GM19238 (cell line): ENCODE data around the gene ELL2.
A peak's percentile ranks its signal among the peaks of the same experiment; 100 is the strongest.
"Not testable (repeated sequence)": the region's sequence is repeated elsewhere in the genome, so short reads cannot be mapped to it uniquely, and the experiment has no call there.

Experiments used
- DNase-seq: peaks from one replicate; pipeline ENCODE4 v3.0.0; 2011; ENCODE audit warnings: low spot score; ENCODE audit not compliant: insufficient read length

The ELL2 gene

GRCh38 chr5:95931079-95931833 is 30.4 kb downstream of the ELL2 start:
- DNase-seq = no peak

DNA sequence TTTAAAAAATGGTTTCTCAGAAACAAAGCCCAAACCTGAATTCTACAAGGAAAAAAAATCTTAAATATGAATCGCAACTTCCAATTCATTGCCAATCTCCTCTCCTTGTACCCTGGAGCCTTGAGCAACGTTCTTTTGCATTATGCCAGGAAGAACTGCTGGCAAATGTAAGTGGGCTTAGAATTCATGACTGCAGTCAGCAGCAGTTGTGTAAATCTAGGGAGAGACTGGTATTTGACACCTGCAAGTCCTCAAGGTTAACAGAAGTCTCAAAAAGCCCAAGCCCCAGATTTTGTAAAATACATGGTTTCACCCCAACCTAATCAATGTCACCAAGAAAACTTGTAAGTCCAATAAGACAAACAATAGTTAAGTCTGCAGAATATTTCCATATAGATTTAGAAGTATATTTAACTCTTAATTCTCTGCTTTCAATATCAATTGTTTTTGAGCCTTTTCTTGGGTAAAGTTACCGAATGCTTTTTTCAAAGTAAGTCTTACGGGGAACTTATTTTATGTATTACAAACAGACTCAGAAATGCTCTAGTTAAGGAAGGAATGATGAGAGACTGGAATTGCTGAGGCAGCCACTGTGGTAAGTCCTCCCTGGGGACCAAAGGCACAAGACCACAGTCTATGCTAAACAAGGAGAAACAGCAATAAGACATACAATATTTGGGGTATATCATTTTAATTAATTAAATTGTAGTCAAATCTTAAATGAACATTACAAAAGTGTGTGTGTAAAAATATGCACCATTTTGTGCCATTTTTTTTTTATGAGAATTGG is 31.3 kb downstream of the ELL2 start:
- no peak for DNase-seq

DNA sequence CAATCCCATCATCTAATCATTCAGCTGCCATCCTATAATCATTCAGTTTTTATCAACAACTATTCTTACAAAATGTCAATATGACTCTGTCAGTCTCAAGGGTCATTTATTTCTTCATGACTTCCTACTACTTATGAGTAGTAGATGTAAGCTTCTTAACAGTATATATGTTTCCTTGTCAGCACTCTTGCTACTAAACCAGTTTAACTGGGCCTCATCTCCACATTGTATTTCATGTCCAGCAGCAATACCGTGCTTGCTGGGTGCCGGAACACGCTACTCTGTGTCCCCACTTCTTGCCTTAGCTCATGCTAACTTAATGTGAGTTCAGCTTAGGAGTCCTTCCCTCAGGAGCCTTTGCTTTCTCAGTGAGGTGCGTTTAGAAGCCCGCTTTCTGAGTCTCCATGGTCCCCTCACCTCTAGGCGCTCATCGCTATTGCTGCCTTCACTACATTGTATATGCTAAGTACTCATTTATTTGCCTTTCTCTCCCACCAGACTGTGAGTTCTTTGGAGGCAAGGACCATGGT is 32.9 kb downstream of the ELL2 start:
- no peak for DNase-seq

- DNase-seq = no peak
Measured at GRCh38 chr5:95927927-95928723, 33.5 kb downstream of the ELL2 start.

- DNase-seq = not testable (repeated sequence)
Measured at GRCh38 chr5:95927300-95927699, 34.4 kb downstream of the ELL2 start.

- peak; percentile 5 for DNase-seq
Measured at GRCh38 chr5:95925939-95926338, 35.7 kb downstream of the ELL2 start.

- DNase-seq = no peak
Measured at GRCh38 chr5:95925378-95925744, 36.3 kb downstream of the ELL2 start.

- no peak for DNase-seq
Measured at GRCh38 chr5:95924720-95925377, 36.8 kb downstream of the ELL2 start.

DNA sequence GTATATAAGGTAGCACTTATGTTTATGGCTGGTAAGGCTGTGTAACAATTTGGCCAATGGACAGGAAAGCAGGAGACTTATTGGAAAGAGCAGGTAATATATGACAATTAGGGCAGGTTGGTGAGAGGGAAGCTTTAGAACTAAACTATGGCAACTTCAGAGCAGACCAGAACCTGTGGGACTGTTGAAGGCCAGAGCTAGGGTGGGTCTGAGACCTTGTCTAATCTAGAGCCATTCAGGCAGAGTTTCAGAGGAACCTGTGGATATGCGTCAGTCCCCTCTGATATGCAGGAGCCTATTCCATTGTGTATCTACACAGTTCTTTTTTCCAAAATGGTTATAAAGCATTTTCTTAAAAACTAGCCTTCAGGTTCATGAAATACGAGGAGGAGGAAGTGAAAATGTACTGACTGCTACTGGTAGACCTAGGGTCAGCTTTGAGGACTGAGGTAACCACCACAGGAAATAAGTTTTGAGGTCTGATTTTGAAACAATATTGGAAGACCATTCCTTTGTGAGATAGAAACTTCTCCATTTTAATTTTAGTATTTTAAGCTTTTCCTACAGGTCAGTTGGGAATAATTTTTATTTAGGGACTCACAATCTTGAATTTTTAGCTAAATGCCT is 37.6 kb downstream of the ELL2 start:
- DNase-seq = no peak

- no peak for DNase-seq
Measured at GRCh38 chr5:95922798-95923197, 38.9 kb downstream of the ELL2 start.

DNA sequence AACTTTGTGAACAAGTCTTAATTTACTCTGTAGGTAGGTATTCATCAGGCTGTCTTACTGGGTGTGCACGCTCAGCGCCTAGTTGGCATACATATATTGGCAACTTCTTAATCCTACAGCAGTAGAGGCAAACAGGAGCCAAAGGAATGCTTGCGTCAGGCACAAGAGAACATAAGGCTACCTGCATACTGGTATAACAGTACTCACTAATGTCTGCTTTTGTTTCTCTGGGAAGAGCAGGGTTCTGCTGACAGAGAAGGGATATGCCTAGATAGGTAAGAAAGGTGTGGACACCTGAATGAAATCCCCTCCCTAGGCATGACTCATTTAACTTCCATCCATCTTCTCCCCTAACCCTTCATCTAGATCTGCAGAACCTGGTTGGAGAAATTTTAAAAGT is 40.1 kb downstream of the ELL2 start:
- DNase-seq = no peak

DNA sequence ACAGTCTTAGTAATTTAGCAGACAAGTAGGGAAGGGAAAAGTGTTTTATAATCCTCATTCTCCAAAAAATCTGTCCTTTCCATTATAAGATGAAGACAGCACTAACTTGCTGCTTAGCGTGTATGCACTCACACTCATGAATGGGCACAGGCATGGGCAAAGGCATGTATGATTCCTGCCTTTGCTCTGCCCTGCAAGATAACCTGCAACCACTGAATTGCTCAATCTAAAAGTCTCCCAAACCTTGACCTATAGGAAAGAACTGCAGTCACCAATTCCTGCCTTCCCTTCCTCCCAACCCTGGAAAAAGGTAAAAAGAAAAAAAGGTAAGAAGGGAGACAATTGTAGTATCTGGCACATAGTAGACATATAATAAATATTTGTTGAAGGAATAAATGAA is 40.8 kb downstream of the ELL2 start:
- DNase-seq = no peak

DNA sequence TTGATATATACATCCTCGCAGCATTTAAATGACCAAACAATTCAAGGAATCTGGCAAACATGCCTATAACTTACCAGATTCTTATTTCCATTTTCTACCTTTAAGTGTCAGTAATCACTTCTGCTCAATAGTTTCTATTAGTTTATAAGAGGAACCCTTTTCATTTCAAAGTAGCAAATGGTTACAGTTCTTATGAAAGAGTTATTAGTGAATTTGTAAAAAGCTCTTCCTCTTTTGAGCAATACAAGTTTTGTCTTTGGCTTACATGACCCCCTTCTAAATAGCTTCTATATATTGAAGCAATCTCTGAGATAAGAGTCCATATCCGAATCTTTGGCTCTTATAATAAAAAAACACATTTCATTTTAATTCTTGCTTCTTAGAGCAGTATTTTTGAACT is 42.0 kb downstream of the ELL2 start:
- no peak for DNase-seq

DNA sequence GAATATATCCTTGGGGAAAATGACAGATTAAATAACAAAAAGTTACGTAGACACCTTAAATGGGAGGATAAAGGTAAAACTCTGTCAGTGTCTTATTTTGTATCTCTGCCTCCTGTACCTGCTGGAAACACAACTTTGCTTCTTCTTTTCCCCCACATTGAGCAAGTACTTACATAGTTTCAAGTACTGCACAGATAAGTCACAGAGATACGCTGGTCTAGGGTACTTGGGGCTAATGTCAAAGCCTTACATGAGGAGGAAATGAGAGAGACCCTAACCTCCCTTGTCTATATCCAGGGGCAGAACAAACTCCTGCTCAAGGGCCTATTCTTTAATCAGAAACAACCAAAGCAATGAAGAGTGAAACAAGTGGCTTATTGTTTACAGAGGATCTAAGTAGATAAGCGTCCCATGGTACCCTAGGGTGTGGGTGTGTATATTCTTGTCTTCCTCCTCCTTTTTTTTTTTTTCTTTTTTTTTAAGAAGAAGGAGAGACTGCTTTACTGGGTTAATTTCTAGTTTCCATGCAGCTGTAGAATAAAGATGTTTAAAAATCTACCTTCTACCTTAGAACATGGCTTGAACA is 43.1 kb downstream of the ELL2 start:
- no peak for DNase-seq

- no peak for DNase-seq
Measured at GRCh38 chr5:95917207-95917606, 44.4 kb downstream of the ELL2 start.

DNA sequence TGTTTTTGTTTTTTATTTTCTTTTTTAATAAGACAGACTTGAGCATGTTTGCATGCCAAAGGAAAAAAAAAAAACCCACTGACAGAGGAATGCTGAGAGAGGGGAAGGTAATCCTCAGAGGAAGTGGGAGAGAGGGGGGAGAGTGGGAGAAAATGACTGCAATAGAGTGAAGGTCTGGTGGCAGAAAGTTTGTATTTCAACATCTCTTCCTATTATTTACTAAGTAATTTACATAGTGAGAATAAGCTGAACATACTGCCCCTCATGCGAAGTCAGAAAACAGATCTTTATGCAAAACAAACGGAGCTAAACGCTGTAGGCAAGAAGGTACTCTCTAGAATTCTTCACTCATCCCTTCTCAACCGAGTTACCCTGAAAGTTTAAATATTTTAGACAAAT is 45.0 kb downstream of the ELL2 start:
- no peak for DNase-seq

DNA sequence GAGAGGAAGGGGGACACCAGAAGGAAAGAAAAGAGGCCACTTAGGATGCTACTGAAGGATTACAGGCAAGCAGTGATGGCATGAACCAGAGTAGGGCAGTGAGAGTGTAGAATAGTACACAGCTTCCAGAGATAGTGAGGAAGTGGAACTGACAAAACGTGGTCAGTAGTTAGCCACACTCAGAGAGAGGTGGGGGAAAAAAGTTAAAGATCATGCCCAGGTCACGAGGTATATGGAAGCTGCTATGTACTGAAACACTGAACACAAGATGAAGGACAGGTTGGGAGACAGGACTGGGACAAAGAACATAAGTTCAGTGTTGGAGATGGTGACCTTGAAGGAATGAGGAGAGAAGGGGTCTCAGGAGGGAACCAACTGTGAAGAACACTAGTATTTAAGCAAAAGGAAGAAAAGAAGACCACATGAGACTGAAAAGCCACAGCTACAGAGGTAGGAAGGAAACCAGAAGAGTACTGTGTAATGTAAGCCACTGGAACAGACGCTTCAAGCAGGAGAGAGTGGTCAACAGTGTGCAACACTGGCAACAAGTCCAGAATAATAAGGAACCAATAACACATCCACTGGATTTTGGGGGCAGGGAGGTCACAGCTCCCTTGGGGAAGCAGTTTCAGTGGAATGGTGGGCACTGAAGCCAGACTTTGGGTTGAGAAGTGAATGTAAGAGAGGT is 45.5 kb downstream of the ELL2 start:
- no peak for DNase-seq

- no peak for DNase-seq
Measured at GRCh38 chr5:95913663-95914062, 48.0 kb downstream of the ELL2 start.

DNA sequence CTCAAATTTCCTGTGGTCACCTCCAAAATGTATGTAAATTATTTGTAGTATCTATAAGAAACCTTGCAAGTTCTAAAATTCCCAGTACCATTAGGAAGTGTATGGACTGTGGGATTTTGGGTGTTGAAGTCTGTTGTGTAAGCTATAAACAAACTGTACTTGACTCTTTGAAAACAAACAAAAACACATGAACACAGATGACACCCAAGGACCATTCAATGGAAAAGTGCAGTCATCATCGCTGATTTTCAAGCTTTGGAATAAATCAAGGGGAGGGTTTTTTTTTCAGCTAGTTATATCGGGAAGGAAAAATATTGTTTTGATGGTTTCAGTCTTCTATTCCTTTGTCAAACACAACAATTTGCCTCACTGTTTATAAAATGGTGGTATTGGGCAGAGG is 49.6 kb downstream of the ELL2 start:
- DNase-seq = no peak

- no peak for DNase-seq
Measured at GRCh38 chr5:95910521-95910920, 51.1 kb downstream of the ELL2 start.
